Fibroblast of lung (primary cell): Measurements from ENCODE around the gene COL4A2. TPM values are rescaled to one million over a fixed set of nuclear protein-coding genes. Genes with fewer than 3 reads are reported as not detected.

Experiments
- DNase-seq, 2 donors: peaks; one replicate each; pipeline versions ENCODE4 v3.0.0 to v3.0.0-alpha.2; 2010; ENCODE audit warnings: low read depth in 2 of 2
- H2AFZ ChIP-seq: 2 replicates; pipeline ENCODE4 v1.5.1; 2012; ENCODE audit warnings: low read length, control low read depth, inconsistent platforms
- H3K27ac ChIP-seq: 2 replicates; pipeline ENCODE4 v1.5.1; 2011; ENCODE audit warnings: low read length, control low read depth; ENCODE audit not compliant: insufficient read depth
- H3K27me3 ChIP-seq: 2 replicates; pipeline ENCODE4 v1.5.1; 2011; ENCODE audit warnings: mild to moderate bottlenecking, low read length; ENCODE audit not compliant: control insufficient read depth, insufficient read depth
- H3K36me3 ChIP-seq: 2 replicates; pipeline ENCODE4 v1.5.1; 2011; ENCODE audit warnings: low read length; ENCODE audit not compliant: control insufficient read depth, insufficient read depth
- H3K4me1 ChIP-seq: 2 replicates; pipeline ENCODE4 v1.5.1; 2011; ENCODE audit warnings: low read length; ENCODE audit not compliant: control insufficient read depth, insufficient read depth; ENCODE audit errors: extremely low read depth
- H3K4me2 ChIP-seq: 2 replicates; pipeline ENCODE4 v1.5.1; 2011; ENCODE audit warnings: low read length, control low read depth; ENCODE audit not compliant: insufficient read depth; ENCODE audit errors: extremely low read depth
- H3K4me3 ChIP-seq, 4 experiments: fragments of 200-600 bp in 1 of 4; sonication (generic) in 1 of 4; replicated peaks in 1 of 4; 2 replicates each; pipeline ENCODE4 v1.5.1; 2011 to 2016; ENCODE audit warnings: low read length in 4 of 4, low read depth in 3 of 4, mild to moderate bottlenecking in 3 of 4, control low read depth in 2 of 4, inconsistent platforms in 1 of 4, mixed read lengths in 1 of 4; ENCODE audit not compliant: insufficient read depth in 1 of 4; ENCODE audit errors: control extremely low read depth in 1 of 4
- H3K79me2 ChIP-seq: 2 replicates; pipeline ENCODE4 v1.5.1; 2012; ENCODE audit warnings: mild to moderate bottlenecking, low read length, inconsistent platforms; ENCODE audit not compliant: control insufficient read depth, insufficient read depth
- H3K9ac ChIP-seq: 2 replicates; pipeline ENCODE4 v1.5.1; 2011; ENCODE audit warnings: mild to moderate bottlenecking, low read length, control low read depth; ENCODE audit not compliant: insufficient read depth
- H3K9me3 ChIP-seq: 2 replicates; pipeline ENCODE4 v1.5.1; 2012; ENCODE audit warnings: low read depth, low read length; ENCODE audit not compliant: control insufficient read depth, insufficient read depth
- H4K20me1 ChIP-seq: 2 replicates; pipeline ENCODE4 v1.5.1; 2011; ENCODE audit warnings: low read length; ENCODE audit not compliant: control insufficient read depth, insufficient read depth; ENCODE audit errors: extremely low read depth
- CTCF ChIP-seq, 2 donors: IDR thresholded peaks in 1 of 2; conservative IDR thresholded peaks in 1 of 2; 1 replicate in 1 of 2; 2 replicates in 1 of 2; pipeline ENCODE4 v1.5.1; 2011 to 2012; ENCODE audit warnings: low read length in 2 of 2, control low read depth in 1 of 2, inconsistent platforms in 1 of 2, low read depth in 1 of 2, mild to moderate bottlenecking in 1 of 2
- EZH2 ChIP-seq: IDR thresholded peaks from 2 replicates; pipeline ENCODE4 v1.5.1; 2012; ENCODE audit warnings: low read length, control low read depth, mild to moderate bottlenecking; ENCODE audit errors: missing control alignments
- polyA plus RNA-seq, 2 donors: library from polyadenylated mRNA; depleted of rRNA in 1 of 2; stranded (reverse) in 1 of 2; unstranded in 1 of 2; fragments of >200 nt; gene quantifications; 2 replicates each; pipeline ENCODE4 v1.2.1, GENCODE V29; 2011 to 2012; ENCODE audit warnings: missing spikeins in 1 of 2
- total RNA-seq: library from RNA; depleted of rRNA; stranded (reverse); fragments of >200 nt; gene quantifications from 2 replicates; pipeline ENCODE4 v1.2.1, GENCODE V29; 2014

Gene COL4A2
- total and polyA plus RNA-seq, 2 donors (not counting 1 experiment from before 2014, with no cell fraction given): 93.1 to 463 TPM

GRCh38 chr13:110324026-110324749, 17.1 kb downstream of the COL4A2 start:
- Histone ChIP-seq H3K4me1 (peaks cover 47% of the 10 kb centered on the region), H3K36me3 (no peaks in the 10 kb centered on the region), H3K4me2 (no peak overlapping the region), H3K4me3 (no peak overlapping the region), H2AFZ (no peak overlapping the region), H3K79me2 (peaks cover 58% of the 10 kb centered on the region), H3K9ac (no peak overlapping the region), H3K27ac (peak overlapping the region; percentile 9), H3K9me3 (no peaks in the 10 kb centered on the region), H3K27me3 (no peaks in the 10 kb centered on the region), H4K20me1 (no peaks in the 10 kb centered on the region)
- no peak for DNase-seq
- TF ChIP-seq EZH2 (no peak), CTCF (conservative IDR thresholded peaks at IDR 0.05 in 1 of 2, IDR thresholded peaks at IDR 0.05 in 1 of 2; ENCODE audit: low read depth in 1 of 2, low read length in 2 of 2) (no peak)

GRCh38 chr13:110326263-110326904, 19.3 kb downstream of the COL4A2 start:
- H3K4me3 ChIP-seq: no peak overlapping the region
- H3K27me3 ChIP-seq: no peaks in the 10 kb centered on the region
- no peak for TF ChIP-seq CTCF (conservative IDR thresholded peaks at IDR 0.05 in 1 of 2, IDR thresholded peaks at IDR 0.05 in 1 of 2; ENCODE audit: low read depth in 1 of 2, low read length in 2 of 2)
- TF ChIP-seq EZH2: no peak
- no peak overlapping the region for H3K9ac ChIP-seq
- H3K36me3 ChIP-seq: no peaks in the 10 kb centered on the region
- peaks cover 50% of the 10 kb centered on the region for H3K4me1 ChIP-seq
- H2AFZ ChIP-seq: no peak overlapping the region
- H4K20me1 ChIP-seq: no peaks in the 10 kb centered on the region
- no peak overlapping the region for H3K4me2 ChIP-seq
- DNase-seq: peak in 1 of 2 donors; percentile 40
- H3K27ac ChIP-seq: peak overlapping the region; percentile 65
- peaks cover 58% of the 10 kb centered on the region for H3K79me2 ChIP-seq
- H3K9me3 ChIP-seq: no peaks in the 10 kb centered on the region

GRCh38 chr13:110327051-110327721, 20.1 kb downstream of the COL4A2 start:
- Histone ChIP-seq H3K4me1 (peaks cover 51% of the 10 kb centered on the region), H4K20me1 (no peaks in the 10 kb centered on the region), H3K27me3 (no peaks in the 10 kb centered on the region), H2AFZ (no peak overlapping the region), H3K79me2 (peaks cover 56% of the 10 kb centered on the region), H3K9me3 (no peaks in the 10 kb centered on the region), H3K4me3 (no peak overlapping the region), H3K36me3 (no peaks in the 10 kb centered on the region), H3K27ac (peak overlapping the region; percentile 65), H3K9ac (peak overlapping the region; percentile 34), H3K4me2 (no peak overlapping the region)
- TF ChIP-seq EZH2 (no peak), CTCF (conservative IDR thresholded peaks at IDR 0.05 in 1 of 2, IDR thresholded peaks at IDR 0.05 in 1 of 2; ENCODE audit: low read depth in 1 of 2, low read length in 2 of 2) (no peak)
- DNase-seq: peak in 1 of 2 donors; percentile 78
